GM23338 (cell line): ENCODE results near the gene ALDH3B1. TPM values are rescaled to one million over a fixed set of nuclear protein-coding genes. Genes with fewer than 3 reads are reported as not detected.

Experiments used
- CTCF ChIP-seq, 2 experiments: fragments of 200-600 bp in 1 of 2; sonication (generic) in 1 of 2; conservative IDR thresholded peaks; 2 replicates each; pipeline versions ENCODE4 v1.5.1 to v1.6.1; 2016 to 2017; ENCODE audit warnings: antibody characterized with exemption in 2 of 2, low read depth in 2 of 2, mild to moderate bottlenecking in 2 of 2, moderate library complexity in 1 of 2
- EZH2 ChIP-seq: fragments of 200-600 bp; sonication (generic); IDR thresholded peaks from one replicate; pipeline ENCODE4 v1.8.0; 2017; ENCODE audit warnings: antibody characterized with exemption, mild to moderate bottlenecking, low read depth; ENCODE audit not compliant: unreplicated experiment
- polyA plus RNA-seq: library from polyadenylated mRNA; unstranded; fragments of >200 nt; fragmentation: Nextera tagmentation; extraction: Ambion mirVana; gene quantifications from 2 replicates; pipeline ENCODE4 v1.2.1, GENCODE V29; 2016
- total RNA-seq: library from RNA; depleted of rRNA; stranded (reverse); fragments of >200 nt; shearing (Covaris generic); gene quantifications from 2 replicates; pipeline ENCODE4 v1.2.3, GENCODE V29; 2014
- TF ChIP-seq, protein P1 (sequence below): fragments of 250-450 bp; sonication (Bioruptor Pico); IDR thresholded peaks from 2 replicates; pipeline ENCODE4 v1.5.0; 2020; ENCODE audit warnings: mild to moderate bottlenecking, moderate library complexity
- TF ChIP-seq, protein P2 (sequence below): IDR thresholded peaks from 2 replicates; pipeline ENCODE4 v1.6.1; 2016; ENCODE audit warnings: antibody characterized with exemption

ALDH3B1 gene
- total and polyA plus RNA-seq, 2 experiments from 2014 or later: 0.52 TPM; not detected in 1

GRCh38 chr11:68047437-68048290 lies 37.5 kb downstream of the ALDH3B1 start (continued):
- TF ChIP-seq, protein P1, sequence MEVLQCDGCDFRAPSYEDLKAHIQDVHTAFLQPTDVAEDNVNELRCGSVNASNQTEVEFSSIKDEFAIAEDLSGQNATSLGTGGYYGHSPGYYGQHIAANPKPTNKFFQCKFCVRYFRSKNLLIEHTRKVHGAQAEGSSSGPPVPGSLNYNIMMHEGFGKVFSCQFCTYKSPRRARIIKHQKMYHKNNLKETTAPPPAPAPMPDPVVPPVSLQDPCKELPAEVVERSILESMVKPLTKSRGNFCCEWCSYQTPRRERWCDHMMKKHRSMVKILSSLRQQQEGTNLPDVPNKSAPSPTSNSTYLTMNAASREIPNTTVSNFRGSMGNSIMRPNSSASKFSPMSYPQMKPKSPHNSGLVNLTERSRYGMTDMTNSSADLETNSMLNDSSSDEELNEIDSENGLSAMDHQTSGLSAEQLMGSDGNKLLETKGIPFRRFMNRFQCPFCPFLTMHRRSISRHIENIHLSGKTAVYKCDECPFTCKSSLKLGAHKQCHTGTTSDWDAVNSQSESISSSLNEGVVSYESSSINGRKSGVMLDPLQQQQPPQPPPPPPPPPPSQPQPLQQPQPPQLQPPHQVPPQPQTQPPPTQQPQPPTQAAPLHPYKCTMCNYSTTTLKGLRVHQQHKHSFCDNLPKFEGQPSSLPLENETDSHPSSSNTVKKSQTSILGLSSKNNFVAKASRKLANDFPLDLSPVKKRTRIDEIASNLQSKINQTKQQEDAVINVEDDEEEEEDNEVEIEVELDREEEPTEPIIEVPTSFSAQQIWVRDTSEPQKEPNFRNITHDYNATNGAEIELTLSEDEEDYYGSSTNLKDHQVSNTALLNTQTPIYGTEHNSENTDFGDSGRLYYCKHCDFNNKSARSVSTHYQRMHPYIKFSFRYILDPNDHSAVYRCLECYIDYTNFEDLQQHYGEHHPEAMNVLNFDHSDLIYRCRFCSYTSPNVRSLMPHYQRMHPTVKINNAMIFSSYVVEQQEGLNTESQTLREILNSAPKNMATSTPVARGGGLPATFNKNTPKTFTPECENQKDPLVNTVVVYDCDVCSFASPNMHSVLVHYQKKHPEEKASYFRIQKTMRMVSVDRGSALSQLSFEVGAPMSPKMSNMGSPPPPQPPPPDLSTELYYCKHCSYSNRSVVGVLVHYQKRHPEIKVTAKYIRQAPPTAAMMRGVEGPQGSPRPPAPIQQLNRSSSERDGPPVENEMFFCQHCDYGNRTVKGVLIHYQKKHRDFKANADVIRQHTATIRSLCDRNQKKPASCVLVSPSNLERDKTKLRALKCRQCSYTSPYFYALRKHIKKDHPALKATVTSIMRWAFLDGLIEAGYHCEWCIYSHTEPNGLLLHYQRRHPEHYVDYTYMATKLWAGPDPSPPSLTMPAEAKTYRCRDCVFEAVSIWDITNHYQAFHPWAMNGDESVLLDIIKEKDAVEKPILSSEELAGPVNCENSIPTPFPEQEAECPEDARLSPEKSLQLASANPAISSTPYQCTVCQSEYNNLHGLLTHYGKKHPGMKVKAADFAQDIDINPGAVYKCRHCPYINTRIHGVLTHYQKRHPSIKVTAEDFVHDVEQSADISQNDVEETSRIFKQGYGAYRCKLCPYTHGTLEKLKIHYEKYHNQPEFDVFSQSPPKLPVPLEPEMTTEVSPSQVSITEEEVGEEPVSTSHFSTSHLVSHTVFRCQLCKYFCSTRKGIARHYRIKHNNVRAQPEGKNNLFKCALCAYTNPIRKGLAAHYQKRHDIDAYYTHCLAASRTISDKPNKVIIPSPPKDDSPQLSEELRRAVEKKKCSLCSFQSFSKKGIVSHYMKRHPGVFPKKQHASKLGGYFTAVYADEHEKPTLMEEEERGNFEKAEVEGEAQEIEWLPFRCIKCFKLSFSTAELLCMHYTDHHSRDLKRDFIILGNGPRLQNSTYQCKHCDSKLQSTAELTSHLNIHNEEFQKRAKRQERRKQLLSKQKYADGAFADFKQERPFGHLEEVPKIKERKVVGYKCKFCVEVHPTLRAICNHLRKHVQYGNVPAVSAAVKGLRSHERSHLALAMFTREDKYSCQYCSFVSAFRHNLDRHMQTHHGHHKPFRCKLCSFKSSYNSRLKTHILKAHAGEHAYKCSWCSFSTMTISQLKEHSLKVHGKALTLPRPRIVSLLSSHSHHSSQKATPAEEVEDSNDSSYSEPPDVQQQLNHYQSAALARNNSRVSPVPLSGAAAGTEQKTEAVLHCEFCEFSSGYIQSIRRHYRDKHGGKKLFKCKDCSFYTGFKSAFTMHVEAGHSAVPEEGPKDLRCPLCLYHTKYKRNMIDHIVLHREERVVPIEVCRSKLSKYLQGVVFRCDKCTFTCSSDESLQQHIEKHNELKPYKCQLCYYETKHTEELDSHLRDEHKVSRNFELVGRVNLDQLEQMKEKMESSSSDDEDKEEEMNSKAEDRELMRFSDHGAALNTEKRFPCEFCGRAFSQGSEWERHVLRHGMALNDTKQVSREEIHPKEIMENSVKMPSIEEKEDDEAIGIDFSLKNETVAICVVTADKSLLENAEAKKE (CRISPR knock-in tag): no peak
- TF ChIP-seq CTCF (conservative IDR thresholded peaks at IDR 0.05; ENCODE audit: low read depth in 2 of 2): no peak
- TF ChIP-seq EZH2: no peak
- TF ChIP-seq, protein P2, sequence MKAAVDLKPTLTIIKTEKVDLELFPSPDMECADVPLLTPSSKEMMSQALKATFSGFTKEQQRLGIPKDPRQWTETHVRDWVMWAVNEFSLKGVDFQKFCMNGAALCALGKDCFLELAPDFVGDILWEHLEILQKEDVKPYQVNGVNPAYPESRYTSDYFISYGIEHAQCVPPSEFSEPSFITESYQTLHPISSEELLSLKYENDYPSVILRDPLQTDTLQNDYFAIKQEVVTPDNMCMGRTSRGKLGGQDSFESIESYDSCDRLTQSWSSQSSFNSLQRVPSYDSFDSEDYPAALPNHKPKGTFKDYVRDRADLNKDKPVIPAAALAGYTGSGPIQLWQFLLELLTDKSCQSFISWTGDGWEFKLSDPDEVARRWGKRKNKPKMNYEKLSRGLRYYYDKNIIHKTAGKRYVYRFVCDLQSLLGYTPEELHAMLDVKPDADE: no peak
